HEK293 (cell line): ENCODE data around the gene ARNT2.

Source experiments
- HOXC10 ChIP-seq: sonication (generic); formaldehyde crosslinking; IDR thresholded peaks from 2 replicates; pipeline ENCODE4 v1.8.1; 2023; ENCODE audit warnings: mild to moderate bottlenecking, missing genetic modification reagents
- TRIM28 ChIP-seq: IDR thresholded peaks from 2 replicates; pipeline ENCODE4 v1.6.1; 2011; ENCODE audit warnings: low read length, control low read depth, borderline replicate concordance
- YY1 ChIP-seq: fragments of 450-650 bp; formaldehyde crosslinking; IDR thresholded peaks from 2 replicates; pipeline ENCODE4 v1.5.1; 2018; ENCODE audit warnings: missing biosample characterization, missing genetic modification characterization
- ZBTB21 ChIP-seq: fragments of 450-650 bp; formaldehyde crosslinking; IDR thresholded peaks from 2 replicates; pipeline ENCODE4 v1.5.1; 2017; ENCODE audit warnings: missing biosample characterization, missing genetic modification characterization
- ZNF140 ChIP-seq: fragments of 450-650 bp; formaldehyde crosslinking; IDR thresholded peaks from 2 replicates; pipeline ENCODE4 v1.5.1; 2016; ENCODE audit warnings: missing biosample characterization, missing genetic modification characterization
- TF ChIP-seq, protein P1 (sequence below): fragments of 450-650 bp; formaldehyde crosslinking; IDR thresholded peaks from 2 replicates; pipeline ENCODE4 v1.5.1; 2016; ENCODE audit warnings: missing biosample characterization, missing genetic modification characterization
- TF ChIP-seq, protein P2 (sequence below): fragments of 450-650 bp; formaldehyde crosslinking; IDR thresholded peaks from 2 replicates; pipeline ENCODE4 v1.5.1; 2016; ENCODE audit warnings: missing biosample characterization, missing genetic modification characterization
- TF ChIP-seq, protein P3 (sequence below): fragments of 450-650 bp; formaldehyde crosslinking; IDR thresholded peaks from 2 replicates; pipeline ENCODE4 v1.5.1; 2016; ENCODE audit warnings: missing biosample characterization, missing genetic modification characterization
- TF ChIP-seq, protein P4 (sequence below): sonication (generic); formaldehyde crosslinking; IDR thresholded peaks from 2 replicates; pipeline ENCODE4 v1.8.1; 2022; ENCODE audit warnings: mild to moderate bottlenecking, moderate library complexity, missing genetic modification reagents
- TF ChIP-seq, protein P5 (sequence below): fragments of 450-650 bp; formaldehyde crosslinking; IDR thresholded peaks from 2 replicates; pipeline ENCODE4 v1.5.1; 2016; ENCODE audit warnings: missing biosample characterization, missing genetic modification characterization, borderline replicate concordance

DNA sequence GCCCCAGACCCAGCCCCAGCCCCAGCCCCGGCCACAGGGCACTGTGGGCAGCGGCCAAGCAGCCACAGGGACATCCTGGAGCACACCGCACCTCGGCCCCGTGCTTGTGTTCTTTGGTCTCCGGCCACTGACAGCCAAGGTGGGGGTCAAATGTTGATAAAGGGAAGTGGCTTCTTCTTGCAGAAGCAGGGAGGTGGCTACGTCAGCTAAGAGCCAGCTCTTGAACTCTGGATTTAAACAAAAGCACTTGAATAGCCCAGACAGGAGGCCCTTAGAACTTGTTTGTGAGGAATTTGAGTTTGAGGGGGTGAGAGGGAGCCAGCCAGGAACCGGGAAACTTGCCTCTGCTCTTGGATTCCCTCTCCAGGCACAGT is 155.1 kb downstream of the ARNT2 start:
- no peak for TF ChIP-seq YY1 (tag by site-specific recombination)
- no peak for TF ChIP-seq TRIM28
- TF ChIP-seq, protein P1, sequence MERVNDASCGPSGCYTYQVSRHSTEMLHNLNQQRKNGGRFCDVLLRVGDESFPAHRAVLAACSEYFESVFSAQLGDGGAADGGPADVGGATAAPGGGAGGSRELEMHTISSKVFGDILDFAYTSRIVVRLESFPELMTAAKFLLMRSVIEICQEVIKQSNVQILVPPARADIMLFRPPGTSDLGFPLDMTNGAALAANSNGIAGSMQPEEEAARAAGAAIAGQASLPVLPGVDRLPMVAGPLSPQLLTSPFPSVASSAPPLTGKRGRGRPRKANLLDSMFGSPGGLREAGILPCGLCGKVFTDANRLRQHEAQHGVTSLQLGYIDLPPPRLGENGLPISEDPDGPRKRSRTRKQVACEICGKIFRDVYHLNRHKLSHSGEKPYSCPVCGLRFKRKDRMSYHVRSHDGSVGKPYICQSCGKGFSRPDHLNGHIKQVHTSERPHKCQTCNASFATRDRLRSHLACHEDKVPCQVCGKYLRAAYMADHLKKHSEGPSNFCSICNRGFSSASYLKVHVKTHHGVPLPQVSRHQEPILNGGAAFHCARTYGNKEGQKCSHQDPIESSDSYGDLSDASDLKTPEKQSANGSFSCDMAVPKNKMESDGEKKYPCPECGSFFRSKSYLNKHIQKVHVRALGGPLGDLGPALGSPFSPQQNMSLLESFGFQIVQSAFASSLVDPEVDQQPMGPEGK (tag by site-specific recombination): no peak
- TF ChIP-seq ZBTB21 (tag by site-specific recombination): no peak
- TF ChIP-seq, protein P2, sequence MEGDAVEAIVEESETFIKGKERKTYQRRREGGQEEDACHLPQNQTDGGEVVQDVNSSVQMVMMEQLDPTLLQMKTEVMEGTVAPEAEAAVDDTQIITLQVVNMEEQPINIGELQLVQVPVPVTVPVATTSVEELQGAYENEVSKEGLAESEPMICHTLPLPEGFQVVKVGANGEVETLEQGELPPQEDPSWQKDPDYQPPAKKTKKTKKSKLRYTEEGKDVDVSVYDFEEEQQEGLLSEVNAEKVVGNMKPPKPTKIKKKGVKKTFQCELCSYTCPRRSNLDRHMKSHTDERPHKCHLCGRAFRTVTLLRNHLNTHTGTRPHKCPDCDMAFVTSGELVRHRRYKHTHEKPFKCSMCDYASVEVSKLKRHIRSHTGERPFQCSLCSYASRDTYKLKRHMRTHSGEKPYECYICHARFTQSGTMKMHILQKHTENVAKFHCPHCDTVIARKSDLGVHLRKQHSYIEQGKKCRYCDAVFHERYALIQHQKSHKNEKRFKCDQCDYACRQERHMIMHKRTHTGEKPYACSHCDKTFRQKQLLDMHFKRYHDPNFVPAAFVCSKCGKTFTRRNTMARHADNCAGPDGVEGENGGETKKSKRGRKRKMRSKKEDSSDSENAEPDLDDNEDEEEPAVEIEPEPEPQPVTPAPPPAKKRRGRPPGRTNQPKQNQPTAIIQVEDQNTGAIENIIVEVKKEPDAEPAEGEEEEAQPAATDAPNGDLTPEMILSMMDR (tag by site-specific recombination): no peak
- TF ChIP-seq, protein P3, sequence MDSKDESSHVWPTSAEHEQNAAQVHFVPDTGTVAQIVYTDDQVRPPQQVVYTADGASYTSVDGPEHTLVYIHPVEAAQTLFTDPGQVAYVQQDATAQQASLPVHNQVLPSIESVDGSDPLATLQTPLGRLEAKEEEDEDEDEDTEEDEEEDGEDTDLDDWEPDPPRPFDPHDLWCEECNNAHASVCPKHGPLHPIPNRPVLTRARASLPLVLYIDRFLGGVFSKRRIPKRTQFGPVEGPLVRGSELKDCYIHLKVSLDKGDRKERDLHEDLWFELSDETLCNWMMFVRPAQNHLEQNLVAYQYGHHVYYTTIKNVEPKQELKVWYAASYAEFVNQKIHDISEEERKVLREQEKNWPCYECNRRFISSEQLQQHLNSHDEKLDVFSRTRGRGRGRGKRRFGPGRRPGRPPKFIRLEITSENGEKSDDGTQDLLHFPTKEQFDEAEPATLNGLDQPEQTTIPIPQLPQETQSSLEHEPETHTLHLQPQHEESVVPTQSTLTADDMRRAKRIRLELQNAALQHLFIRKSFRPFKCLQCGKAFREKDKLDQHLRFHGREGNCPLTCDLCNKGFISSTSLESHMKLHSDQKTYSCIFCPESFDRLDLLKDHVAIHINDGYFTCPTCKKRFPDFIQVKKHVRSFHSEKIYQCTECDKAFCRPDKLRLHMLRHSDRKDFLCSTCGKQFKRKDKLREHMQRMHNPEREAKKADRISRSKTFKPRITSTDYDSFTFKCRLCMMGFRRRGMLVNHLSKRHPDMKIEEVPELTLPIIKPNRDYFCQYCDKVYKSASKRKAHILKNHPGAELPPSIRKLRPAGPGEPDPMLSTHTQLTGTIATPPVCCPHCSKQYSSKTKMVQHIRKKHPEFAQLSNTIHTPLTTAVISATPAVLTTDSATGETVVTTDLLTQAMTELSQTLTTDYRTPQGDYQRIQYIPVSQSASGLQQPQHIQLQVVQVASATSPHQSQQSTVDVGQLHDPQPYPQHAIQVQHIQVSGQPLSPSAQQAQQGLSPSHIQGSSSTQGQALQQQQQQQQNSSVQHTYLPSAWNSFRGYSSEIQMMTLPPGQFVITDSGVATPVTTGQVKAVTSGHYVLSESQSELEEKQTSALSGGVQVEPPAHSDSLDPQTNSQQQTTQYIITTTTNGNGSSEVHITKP (tag by site-specific recombination): no peak
- TF ChIP-seq ZNF140 (tag by site-specific recombination): no peak
- TF ChIP-seq, protein P4, sequence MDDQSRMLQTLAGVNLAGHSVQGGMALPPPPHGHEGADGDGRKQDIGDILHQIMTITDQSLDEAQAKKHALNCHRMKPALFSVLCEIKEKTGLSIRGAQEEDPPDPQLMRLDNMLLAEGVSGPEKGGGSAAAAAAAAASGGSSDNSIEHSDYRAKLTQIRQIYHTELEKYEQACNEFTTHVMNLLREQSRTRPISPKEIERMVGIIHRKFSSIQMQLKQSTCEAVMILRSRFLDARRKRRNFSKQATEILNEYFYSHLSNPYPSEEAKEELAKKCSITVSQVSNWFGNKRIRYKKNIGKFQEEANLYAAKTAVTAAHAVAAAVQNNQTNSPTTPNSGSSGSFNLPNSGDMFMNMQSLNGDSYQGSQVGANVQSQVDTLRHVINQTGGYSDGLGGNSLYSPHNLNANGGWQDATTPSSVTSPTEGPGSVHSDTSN (CRISPR knock-in tag): no peak
- TF ChIP-seq, protein P5, sequence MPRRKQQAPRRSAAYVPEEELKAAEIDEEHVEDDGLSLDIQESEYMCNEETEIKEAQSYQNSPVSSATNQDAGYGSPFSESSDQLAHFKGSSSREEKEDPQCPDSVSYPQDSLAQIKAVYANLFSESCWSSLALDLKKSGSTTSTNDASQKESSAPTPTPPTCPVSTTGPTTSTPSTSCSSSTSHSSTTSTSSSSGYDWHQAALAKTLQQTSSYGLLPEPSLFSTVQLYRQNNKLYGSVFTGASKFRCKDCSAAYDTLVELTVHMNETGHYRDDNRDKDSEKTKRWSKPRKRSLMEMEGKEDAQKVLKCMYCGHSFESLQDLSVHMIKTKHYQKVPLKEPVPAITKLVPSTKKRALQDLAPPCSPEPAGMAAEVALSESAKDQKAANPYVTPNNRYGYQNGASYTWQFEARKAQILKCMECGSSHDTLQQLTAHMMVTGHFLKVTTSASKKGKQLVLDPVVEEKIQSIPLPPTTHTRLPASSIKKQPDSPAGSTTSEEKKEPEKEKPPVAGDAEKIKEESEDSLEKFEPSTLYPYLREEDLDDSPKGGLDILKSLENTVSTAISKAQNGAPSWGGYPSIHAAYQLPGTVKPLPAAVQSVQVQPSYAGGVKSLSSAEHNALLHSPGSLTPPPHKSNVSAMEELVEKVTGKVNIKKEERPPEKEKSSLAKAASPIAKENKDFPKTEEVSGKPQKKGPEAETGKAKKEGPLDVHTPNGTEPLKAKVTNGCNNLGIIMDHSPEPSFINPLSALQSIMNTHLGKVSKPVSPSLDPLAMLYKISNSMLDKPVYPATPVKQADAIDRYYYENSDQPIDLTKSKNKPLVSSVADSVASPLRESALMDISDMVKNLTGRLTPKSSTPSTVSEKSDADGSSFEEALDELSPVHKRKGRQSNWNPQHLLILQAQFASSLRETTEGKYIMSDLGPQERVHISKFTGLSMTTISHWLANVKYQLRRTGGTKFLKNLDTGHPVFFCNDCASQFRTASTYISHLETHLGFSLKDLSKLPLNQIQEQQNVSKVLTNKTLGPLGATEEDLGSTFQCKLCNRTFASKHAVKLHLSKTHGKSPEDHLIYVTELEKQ (tag by site-specific recombination): no peak
- no peak for TF ChIP-seq HOXC10 (CRISPR knock-in tag)
